ENCODE results near the gene TAF6L.
"Not testable (repeated sequence)": the region's sequence is repeated elsewhere in the genome, so short reads cannot be mapped to it uniquely, and the experiment has no call there.

Gene TAF6L

DNA sequence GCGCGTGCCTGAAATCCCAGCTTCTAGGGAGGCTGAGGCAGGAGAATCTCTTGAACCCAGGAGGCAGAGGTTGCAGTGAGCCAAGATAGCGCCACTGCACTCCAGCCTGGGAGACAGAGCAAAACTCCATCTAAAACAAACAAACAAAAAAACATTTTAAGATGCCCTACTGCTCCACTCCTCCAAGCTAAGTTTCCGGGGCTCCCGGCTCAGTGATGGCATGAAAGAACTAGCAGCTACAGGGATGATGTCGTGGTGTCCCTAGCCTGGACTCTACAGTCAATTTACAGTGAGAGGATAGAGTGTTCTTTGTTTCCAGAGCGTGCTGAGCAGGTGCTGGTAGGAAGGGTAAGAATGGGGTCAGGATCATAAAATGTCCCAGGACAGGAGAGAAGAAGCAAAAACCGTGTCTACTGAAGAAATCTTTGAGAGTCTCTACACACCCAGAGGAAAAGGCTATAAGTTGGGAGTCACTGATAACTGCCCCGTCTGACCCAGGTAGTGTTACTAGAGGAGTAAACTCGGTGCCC lies 16.0 kb upstream of the TAF6L start:
- no peak for DNase-seq (ENCODE audit: low read depth in 3 of 3)

DNA sequence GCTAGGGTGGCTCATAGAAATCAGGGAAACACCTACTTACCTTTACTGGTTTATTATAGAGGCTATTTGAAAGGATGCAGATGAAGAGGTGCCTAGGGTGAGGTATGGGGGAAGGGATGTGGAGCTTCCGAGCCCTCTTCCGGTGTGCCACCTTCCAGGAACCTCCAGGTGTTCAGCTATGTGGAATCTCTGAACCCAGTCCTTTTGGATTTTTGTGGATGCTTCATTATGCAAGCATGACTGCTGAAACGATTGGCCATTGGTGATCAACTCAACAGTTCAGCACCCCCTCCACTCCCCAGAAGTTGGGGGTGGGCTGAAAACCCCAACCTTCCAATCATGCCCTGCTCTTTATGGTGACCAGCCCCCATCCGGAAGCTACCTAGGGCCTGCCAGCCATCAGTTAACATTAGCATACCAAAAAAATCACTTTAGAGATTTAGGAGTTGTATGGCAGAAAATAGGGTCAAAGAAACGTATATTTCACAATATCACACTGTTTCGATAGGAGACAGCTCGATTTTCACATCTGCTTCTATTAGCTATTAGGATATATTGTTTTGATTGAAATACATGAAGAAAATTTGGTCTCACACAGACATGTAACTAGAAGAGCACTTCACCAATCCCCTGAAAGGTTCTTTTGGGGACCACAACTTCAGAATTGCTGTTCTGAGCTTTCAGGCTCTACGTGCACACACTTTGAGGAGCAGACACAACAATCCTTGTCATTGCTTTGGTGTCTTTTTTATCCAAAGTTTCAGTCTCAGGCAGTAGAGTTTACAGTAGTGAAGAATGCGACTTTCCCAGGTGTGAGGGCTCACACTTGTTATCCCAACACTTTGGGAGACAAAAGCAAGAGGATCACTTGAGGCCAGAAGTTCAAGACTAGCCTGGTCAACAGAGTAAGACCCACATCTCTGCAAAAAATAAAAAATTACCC lies 13.1 kb upstream of the TAF6L start:
- DNase-seq (ENCODE audit: low read depth in 3 of 3): no peak

- DNase-seq (ENCODE audit: low read depth in 3 of 3): not testable (repeated sequence)
These were observed 10.3 kb upstream of the TAF6L start for GRCh38 chr11:62760867-62761227.

DNA sequence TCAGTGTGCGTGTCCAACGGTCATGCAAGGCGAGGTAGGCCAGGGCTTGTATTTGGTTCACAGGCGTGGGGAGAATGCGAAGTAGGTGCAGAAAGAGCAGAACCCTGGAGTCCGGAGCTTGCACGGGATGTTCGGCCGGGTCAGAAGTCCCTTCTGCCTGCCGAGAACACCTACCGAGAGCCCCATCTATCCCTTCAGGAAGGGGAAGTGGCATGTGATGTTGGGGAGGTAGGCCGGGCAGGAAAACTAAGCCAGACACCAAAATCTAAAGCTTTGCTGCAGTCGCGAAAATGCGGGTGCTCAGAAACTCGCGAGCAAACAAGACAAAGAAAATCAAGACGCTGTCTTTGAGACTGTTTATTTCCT lies 435 bp upstream of the TAF6L start:
- DNase-seq (ENCODE audit: low read depth in 3 of 3): no peak

DNA sequence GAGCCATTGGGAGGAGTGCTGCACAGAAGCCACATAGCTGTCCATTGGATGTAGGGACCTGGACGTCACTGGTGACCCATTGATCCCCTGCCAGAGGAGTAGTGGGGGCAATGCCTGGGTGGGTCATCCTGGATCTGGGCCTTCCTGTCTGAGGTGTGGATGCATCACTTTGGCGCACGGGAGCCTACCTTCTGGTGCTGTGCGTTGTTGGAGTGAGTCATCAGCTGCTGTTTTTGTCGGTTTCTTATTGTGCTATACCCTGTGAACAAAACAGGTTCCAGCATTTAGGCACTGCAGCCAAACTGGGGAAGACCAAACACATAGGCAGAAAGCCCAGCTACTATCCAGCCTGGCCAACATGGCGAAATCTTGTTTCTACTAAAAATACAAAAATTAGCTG lies 3.2 kb downstream of the TAF6L start:
- no peak for DNase-seq (ENCODE audit: low read depth in 3 of 3)

GRCh38 chr11:62775646-62776045 lies 4.5 kb downstream of the TAF6L start:
- no peak for DNase-seq (ENCODE audit: low read depth in 3 of 3)

GRCh38 chr11:62777389-62777788 lies 6.2 kb downstream of the TAF6L start:
- DNase-seq (ENCODE audit: low read depth in 3 of 3): no peak

GRCh38 chr11:62778441-62778840 lies 7.2 kb downstream of the TAF6L start:
- no peak for DNase-seq (ENCODE audit: low read depth in 3 of 3)

GRCh38 chr11:62782753-62783152 lies 11.6 kb downstream of the TAF6L start:
- DNase-seq (ENCODE audit: low read depth in 3 of 3): no peak

- DNase-seq (ENCODE audit: low read depth in 3 of 3): peak; percentile 70 to 74 (median 73)
These were observed 15.3 kb downstream of the TAF6L start for GRCh38 chr11:62786318-62787004.

DNA sequence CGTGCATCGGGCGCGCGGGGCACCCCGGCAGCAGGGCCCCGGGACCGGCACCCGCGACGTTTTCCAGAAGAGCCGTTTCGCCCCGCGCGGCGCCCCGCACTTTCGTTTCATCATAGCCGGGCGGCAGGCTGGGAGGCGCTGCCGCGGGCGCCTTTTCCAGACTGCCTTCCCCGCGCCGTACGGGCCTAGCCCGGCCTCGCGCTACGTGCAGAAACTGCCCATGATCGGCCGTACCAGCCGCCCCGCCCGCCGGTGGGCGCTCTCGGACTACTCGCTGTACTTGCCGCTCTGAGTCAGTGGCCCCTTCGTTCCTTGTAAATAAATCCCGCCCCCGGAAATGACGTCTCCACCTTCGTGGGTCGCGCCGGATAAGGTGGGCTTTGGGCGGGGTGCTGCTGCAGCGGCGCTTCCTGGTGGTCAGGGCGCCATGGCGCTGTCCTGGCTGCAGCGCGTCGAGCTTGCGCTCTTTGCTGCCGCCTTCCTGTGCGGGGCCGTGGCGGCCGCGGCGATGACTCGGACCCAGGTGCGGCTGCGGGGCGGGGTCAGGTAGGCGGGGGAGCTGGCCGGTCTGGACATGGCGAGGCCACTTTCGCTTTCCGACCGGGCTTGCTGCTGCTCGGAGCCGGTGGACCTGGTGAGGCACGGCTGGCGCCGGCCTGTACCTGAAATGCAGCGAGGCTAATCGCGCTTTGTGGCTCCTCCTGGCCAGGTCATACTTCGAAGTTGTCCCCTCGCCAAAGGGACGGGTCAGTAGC lies 16.0 kb downstream of the TAF6L start, which contains the start of gene TMEM179B:
TSS of gene TMEM179B (plus strand) at position 398 of the 755 bp plus-strand sequence. CDS start at position 428, 30 bp downstream.
- peak; percentile 92 to 97 (median 97) for DNase-seq (ENCODE audit: low read depth in 3 of 3)

DNA sequence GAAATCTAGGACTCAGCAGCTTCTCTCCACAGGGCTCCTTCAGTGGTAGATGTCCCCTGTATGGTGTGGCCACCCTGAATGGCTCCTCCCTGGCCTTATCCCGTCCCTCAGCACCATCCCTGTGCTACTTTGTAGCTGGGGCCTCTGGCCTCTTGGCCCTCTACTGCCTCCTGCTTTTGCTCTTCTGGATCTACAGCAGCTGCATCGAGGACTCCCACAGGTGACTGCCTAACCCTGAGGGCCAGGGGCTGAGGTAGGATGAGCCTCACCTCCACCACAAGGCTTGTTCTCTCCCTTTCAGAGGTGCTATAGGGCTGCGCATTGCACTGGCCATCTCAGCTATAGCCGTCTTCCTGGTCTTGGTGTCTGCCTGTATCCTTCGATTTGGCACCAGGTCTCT lies 17.8 kb downstream of the TAF6L start:
- no peak for DNase-seq (ENCODE audit: low read depth in 3 of 3)

DNA sequence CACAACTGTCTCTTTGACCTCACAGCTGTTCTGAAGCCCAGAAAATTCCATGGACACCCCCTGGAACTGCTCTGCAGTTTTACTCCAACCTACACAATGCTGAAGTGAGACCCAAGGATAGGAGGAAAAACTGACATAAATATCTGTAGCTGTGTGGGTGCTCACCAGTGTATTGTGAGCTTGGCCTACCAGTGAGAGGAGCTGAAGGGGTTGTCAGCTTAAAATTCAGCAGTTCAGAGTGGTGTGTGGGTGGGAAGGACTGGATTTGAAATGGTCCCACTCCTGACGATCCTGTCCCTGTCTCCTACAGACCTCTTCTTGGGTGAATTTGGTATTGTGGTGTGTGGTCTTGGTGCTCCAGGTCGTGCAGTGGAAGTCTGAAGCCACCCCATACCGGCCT lies 18.4 kb downstream of the TAF6L start:
- no peak for DNase-seq (ENCODE audit: low read depth in 3 of 3)

DNA sequence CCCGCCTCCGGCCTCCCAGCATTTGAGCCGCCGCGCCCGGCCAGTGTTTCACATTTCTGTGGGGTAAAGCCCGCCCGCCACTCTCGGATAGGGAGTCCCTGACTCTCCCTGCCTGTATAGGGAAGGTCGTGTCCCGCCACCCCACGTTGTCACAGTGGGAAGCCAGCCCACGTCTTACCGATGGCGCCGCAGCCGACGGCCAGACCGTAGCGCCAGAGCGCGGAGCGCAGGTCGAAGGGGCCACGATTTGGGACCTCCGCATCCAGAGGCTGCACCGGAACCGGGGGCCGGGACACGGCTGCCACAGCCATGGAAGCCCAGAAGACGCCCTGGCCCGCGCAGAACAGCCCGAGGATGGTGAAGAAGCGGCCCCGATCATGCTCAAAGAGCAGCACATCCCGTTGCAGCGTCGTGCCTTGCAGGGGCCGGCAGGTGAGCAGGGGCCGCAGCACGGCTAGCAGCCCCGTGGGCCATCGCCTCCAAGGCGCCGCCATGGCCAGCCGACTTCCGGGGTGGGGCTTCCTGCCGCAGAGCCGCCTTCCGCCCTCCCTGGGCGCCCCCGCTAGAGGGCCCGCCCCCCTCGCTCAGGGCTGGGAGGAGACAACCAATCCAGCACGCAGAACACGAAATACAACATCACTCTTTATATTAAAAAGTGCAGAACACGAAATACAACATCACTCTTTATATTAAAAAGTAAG lies 20.5 kb downstream of the TAF6L start, which contains the start of gene TMEM223:
TSS of gene TMEM223 (minus strand) at position 506 of the 701 bp plus-strand sequence. CDS start at position 494, 12 bp downstream.
- DNase-seq (ENCODE audit: low read depth in 3 of 3): peak; percentile 78 to 84 (median 78)

- no peak for DNase-seq (ENCODE audit: low read depth in 3 of 3)
These were observed 21.0 kb downstream of the TAF6L start for GRCh38 chr11:62792202-62792575.

DNA sequence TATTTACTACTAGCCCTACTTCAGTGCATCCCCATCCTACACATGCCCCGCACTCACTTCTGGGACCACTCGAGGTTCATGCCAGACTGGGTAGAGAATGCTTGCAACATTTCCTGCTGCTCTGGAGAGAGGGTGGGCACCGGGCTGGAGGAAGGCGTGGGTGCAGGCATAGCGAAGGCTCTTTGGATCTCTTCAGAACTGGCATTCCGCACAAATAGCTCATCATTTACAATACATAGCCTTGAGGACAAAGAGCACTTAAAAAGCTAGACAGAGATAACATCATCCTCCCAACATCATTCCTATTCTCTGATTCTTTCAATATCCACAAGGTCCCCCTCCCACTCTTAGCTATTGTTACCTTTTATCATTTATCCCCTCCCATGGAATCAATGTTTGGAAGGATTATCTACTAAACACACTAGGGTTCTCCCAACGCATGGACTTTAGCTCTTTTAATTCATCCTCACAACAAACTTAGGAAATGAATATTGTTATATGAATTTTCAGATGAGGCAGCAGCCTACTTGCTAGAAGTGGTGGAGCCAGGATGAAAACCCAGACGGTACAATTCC lies 23.1 kb downstream of the TAF6L start:
- DNase-seq (ENCODE audit: low read depth in 3 of 3): no peak

GRCh38 chr11:62796281-62796680 lies 25.1 kb downstream of the TAF6L start:
- DNase-seq (ENCODE audit: low read depth in 3 of 3): no peak

DNA sequence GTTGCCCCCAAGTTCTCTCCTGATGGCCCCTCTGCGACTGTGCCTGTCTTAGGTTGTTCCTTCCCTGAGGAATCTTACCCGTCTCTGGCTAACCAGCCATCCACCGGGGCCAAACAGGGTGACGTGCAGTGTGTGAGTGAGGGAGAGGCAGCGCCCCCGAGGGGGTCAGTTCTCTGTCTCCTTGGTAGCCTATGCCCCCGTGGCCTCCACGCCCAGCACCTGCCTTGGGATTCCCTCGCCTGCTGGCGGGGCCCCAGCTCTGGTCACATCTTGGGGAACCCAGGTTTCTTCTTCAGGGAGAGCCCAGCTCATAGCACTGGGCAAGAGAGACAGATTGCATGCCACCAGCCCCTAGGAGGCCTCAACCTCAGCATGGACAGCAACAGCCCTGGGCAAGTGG lies 28.3 kb downstream of the TAF6L start:
- DNase-seq (ENCODE audit: low read depth in 3 of 3): no peak

- no peak for DNase-seq (ENCODE audit: low read depth in 3 of 3)
These were observed 29.9 kb downstream of the TAF6L start for GRCh38 chr11:62801071-62801470.

GRCh38 chr11:62804310-62805075 lies 33.3 kb downstream of the TAF6L start:
- DNase-seq (ENCODE audit: low read depth in 3 of 3): no peak
